Duodenal mucosa (tissue), 2 donors: Measurements from ENCODE around the gene MUC5B.

Experiments
- H3K27ac ChIP-seq: one replicate; pipeline ENCODE4 v1.7.0; 2013; ENCODE audit warnings: low read depth, low read length
- H3K27me3 ChIP-seq, 2 donors: one replicate each; pipeline ENCODE4 v1.7.0; 2013; ENCODE audit warnings: low read length in 2 of 2, control low read depth in 1 of 2; ENCODE audit not compliant: insufficient read depth in 2 of 2, control insufficient read depth in 1 of 2
- H3K36me3 ChIP-seq, 2 donors: one replicate each; pipeline ENCODE4 v1.7.0; 2013; ENCODE audit warnings: low read length in 2 of 2, control low read depth in 1 of 2; ENCODE audit not compliant: insufficient read depth in 2 of 2, control insufficient read depth in 1 of 2
- H3K4me1 ChIP-seq, 2 donors: one replicate each; pipeline ENCODE4 v1.7.0; 2013; ENCODE audit warnings: low read length in 2 of 2, control low read depth in 1 of 2; ENCODE audit not compliant: insufficient read depth in 2 of 2, control insufficient read depth in 1 of 2
- H3K4me3 ChIP-seq, 2 donors: one replicate each; pipeline ENCODE4 v1.7.0; 2013; ENCODE audit warnings: low read length in 2 of 2, low read depth in 1 of 2
- H3K9ac ChIP-seq, 2 donors: one replicate each; pipeline ENCODE4 v1.7.0; 2013; ENCODE audit warnings: low read length in 2 of 2, low read depth in 1 of 2
- H3K9me3 ChIP-seq, 2 donors: one replicate each; pipeline ENCODE4 v1.7.0; 2013; ENCODE audit warnings: low read length in 2 of 2, control low read depth in 1 of 2; ENCODE audit not compliant: control insufficient read depth in 1 of 2

MUC5B gene

DNA sequence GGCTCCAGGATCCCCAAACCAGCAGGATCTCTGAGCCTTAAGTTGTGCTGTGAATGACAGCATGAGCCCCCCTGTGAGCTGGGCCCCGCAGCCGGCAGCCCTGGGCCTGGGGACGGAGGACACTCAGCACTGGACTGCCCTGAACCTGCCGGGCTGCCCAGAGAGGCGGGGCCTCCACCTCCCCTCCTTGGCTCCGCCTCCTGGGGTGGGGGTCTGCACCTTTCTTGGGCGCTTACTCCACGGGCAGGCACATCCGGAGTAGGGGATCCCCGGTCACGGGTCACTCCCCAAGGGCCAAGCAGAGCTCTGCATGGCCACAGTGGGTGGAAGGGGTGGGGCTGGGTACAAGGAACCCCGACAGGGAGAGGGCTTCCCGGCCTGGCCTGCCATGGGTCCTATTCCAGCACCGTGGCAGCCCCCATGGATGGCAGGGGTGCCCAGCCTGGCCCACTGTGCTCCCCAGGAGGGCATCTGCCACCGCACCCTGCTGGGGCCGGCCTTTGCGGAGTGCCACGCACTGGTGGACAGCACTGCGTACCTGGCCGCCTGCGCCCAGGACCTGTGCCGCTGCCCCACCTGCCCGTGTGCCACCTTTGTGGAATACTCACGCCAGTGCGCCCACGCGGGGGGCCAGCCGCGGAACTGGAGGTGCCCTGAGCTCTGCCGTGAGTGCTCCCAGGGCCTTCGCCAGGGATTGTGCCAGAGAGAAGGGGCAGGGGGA is 5.4 kb downstream of the MUC5B start:
- Histone ChIP-seq H3K9ac (no peak overlapping the region), H3K9me3 (no peaks in the 10 kb centered on the region), H3K27ac (no peak overlapping the region), H3K36me3 (no peaks in the 10 kb centered on the region), H3K4me1 (peaks cover 0 to under 1% of the 10 kb centered on the region in 2 donors), H3K27me3 (no peaks in the 10 kb centered on the region), H3K4me3 (no peak overlapping the region)

DNA sequence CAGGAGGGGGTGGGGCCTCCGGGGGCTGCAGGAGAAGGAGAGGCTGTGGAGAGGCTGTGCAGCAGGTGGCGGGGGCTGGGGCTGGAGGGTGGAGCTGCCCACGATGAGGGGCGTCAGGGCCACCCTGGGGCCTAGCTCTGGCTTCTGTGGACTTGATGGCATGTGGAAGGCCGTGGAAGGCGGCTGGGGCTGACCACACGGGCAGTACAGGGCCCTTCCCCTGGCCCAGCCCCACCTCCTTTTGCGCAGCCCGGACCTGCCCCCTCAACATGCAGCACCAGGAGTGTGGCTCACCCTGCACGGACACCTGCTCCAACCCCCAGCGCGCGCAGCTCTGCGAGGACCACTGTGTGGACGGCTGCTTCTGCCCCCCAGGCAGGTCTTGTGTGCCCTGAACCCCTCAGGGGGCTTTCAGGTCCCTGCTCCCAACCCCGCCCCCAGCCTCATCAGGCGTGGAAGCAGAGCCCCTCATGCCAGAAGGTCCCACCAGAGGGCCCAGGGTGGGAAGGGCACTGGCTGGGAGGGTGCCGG is 6.1 kb downstream of the MUC5B start:
- H3K36me3 ChIP-seq = no peaks in the 10 kb centered on the region

DNA sequence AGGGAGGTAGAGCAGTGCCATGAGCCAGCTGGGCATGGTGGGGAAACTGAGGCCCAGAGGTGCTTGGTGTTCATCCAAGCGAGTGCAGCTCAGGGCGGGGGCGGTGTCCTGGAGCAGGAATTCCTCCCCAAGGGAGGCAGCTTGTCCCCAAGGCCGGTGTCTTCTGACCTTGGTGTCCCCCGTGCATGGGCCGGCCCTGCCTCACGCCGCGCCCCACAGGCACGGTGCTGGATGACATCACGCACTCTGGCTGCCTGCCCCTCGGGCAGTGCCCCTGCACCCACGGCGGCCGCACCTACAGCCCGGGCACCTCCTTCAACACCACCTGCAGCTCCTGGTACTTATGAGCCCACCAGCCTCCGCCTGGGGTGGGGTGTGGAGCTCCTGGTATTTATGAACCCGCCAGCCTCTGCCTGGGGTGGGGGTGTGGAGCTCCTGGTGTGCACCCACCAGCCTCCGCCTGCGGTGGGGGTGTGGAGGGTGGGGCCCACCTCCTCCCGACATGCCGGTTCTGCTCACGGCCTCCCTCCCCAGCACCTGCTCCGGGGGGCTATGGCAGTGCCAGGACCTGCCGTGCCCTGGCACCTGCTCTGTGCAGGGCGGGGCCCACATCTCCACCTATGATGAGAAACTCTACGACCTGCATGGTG is 6.7 kb downstream of the MUC5B start:
- Histone ChIP-seq H3K4me3 (no peak overlapping the region), H3K27me3 (no peaks in the 10 kb centered on the region), H3K36me3 (no peaks in the 10 kb centered on the region), H3K27ac (no peak overlapping the region), H3K9ac (no peak overlapping the region), H3K4me1 (peaks cover 0 to 4% of the 10 kb centered on the region in 2 donors), H3K9me3 (no peaks in the 10 kb centered on the region)

More for the DNA sequence above, 6.1 kb downstream of the MUC5B start:
- Histone ChIP-seq H3K4me1 (peaks cover 0 to 4% of the 10 kb centered on the region in 2 donors), H3K9me3 (no peaks in the 10 kb centered on the region), H3K27me3 (no peaks in the 10 kb centered on the region), H3K9ac (no peak overlapping the region), H3K4me3 (no peak overlapping the region), H3K27ac (no peak overlapping the region)

DNA sequence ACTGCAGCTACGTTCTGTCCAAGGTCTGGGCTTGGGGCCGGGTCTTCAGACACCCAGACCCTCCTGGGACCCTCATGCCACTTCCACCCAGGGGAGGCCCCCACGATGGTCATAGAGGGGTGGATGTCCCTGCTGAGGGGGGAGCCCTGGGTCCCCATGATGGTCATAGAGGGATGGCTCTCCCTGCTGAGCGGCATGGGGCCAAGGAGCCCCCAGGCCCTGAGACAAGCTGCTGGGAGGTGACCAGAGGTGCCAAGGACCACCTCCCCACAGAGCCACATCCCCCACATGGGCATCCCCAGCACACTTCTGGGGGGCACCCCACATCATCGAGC is 7.2 kb downstream of the MUC5B start:
- no peaks in the 10 kb centered on the region for H3K9me3 ChIP-seq
- H3K4me1 ChIP-seq = peaks cover 0 to 4% of the 10 kb centered on the region in 2 donors
- H3K36me3 ChIP-seq = no peaks in the 10 kb centered on the region
- no peak overlapping the region for H3K27ac ChIP-seq
- no peaks in the 10 kb centered on the region for H3K27me3 ChIP-seq
- no peak overlapping the region for H3K4me3 ChIP-seq
- no peak overlapping the region for H3K9ac ChIP-seq

GRCh38 chr11:1230456-1231395 is 7.9 kb downstream of the MUC5B start:
- H3K27ac ChIP-seq = no peak overlapping the region
- no peaks in the 10 kb centered on the region for H3K36me3 ChIP-seq
- peaks cover 0 to 4% of the 10 kb centered on the region in 2 donors for H3K4me1 ChIP-seq
- H3K4me3 ChIP-seq = no peak overlapping the region
- no peak overlapping the region for H3K9ac ChIP-seq
- H3K27me3 ChIP-seq = no peaks in the 10 kb centered on the region
- no peaks in the 10 kb centered on the region for H3K9me3 ChIP-seq

DNA sequence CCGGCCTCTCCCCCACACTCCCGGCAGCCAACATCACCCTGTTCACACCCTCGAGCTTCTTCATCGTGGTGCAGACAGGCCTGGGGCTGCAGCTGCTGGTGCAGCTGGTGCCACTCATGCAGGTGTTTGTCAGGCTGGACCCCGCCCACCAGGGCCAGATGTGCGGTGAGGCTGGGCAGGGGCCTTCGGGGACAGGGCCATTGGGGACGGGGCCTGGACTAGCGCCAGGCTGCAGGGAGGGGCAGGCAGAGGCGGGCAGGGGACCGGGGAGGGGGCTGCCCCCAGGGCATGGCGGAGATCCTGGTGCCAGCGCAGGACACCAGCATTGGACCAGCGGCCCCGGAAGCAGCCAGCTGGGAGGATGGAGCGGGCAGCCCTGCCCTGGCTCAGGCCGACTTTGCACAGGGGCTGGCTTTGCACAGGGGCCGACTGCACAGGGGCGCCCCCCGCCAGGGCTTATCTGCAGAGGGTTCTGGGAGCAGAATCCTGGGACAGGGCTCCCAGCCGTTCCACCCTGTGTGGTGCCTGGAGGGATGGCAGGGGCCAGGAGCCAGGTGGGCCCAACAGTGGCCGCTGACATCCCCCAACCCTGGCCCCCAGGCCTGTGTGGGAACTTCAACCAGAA is 8.6 kb downstream of the MUC5B start:
- Histone ChIP-seq H3K27me3 (no peaks in the 10 kb centered on the region), H3K9ac (no peak overlapping the region), H3K36me3 (no peaks in the 10 kb centered on the region), H3K27ac (no peak overlapping the region), H3K9me3 (no peaks in the 10 kb centered on the region), H3K4me1 (peaks cover 0 to 4% of the 10 kb centered on the region in 2 donors), H3K4me3 (no peak overlapping the region)

- H3K9ac ChIP-seq = no peak overlapping the region
- peaks cover 0 to 4% of the 10 kb centered on the region in 2 donors for H3K4me1 ChIP-seq
- no peak overlapping the region for H3K4me3 ChIP-seq
- H3K27me3 ChIP-seq = no peaks in the 10 kb centered on the region
- no peaks in the 10 kb centered on the region for H3K9me3 ChIP-seq
- no peaks in the 10 kb centered on the region for H3K36me3 ChIP-seq
- H3K27ac ChIP-seq = no peak overlapping the region
These were observed 9.4 kb downstream of the MUC5B start for GRCh38 chr11:1232021-1232882.

DNA sequence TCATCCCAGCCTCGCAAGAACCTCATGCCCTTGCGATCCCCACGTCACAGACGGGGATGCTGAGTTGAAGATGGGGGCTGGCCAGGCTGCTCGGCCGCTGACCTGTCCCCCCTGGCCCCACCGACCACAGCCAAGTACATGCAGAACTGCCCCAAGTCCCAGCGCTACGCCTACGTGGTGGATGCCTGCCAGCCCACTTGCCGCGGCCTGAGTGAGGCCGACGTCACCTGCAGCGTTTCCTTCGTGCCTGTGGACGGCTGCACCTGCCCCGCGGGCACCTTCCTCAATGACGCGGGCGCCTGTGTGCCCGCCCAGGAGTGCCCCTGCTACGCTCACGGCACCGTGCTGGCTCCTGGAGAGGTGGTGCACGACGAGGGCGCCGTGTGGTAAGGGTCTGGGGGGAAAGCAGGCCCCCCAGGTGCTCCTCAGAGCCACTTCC is 10.0 kb downstream of the MUC5B start:
- no peak overlapping the region for H3K4me3 ChIP-seq
- H3K4me1 ChIP-seq = peaks cover 0 to 4% of the 10 kb centered on the region in 2 donors
- no peak overlapping the region for H3K9ac ChIP-seq
- H3K36me3 ChIP-seq = no peaks in the 10 kb centered on the region
- no peaks in the 10 kb centered on the region for H3K27me3 ChIP-seq
- no peak overlapping the region for H3K27ac ChIP-seq
- H3K9me3 ChIP-seq = no peaks in the 10 kb centered on the region

DNA sequence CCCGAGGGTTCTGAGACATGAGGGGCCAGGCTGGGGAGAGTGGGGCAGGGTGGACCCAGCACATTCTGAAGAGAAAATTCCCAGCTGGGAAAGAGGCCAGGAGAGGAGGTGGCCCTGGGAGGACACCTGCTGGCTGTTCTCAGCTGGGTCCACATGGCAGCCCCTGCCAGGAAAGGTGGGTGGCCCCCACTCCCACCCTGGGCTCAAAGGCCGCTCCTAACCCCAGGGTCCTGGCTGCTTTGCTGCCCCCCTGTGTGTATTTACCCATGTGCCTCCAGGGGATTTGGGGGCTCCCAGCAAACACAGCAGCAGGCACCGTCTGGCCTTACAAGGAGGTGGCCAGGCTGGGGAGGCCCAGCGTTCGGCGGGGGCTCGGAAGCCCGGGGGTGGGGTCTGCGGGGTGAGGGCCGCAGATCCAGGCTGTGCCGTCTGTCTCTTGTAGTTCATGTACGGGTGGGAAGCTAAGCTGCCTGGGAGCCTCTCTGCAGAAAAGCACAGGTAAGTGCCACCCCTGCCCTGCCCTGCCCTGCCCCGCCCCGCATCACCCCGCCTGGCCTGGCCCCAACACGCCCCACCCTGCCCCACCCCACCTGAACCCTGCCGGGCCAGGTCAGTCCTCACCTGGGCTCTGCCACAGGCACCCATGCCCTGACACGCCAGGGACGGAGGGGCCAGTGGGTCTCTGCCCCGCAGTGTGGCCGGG is 10.6 kb downstream of the MUC5B start:
- Histone ChIP-seq H3K9me3 (no peaks in the 10 kb centered on the region), H3K27me3 (no peaks in the 10 kb centered on the region), H3K4me1 (peaks cover 0 to 4% of the 10 kb centered on the region in 2 donors), H3K4me3 (no peak overlapping the region), H3K27ac (no peak overlapping the region), H3K9ac (no peak overlapping the region), H3K36me3 (no peaks in the 10 kb centered on the region)
